H1 (cell line): Measurements from ENCODE around the gene HOXC5. TPM values are rescaled to one million over a fixed set of nuclear protein-coding genes. Genes with fewer than 3 reads are reported as not detected.

ENCODE experiments used
- CTCF ChIA-PET: fragments of 300-600 bp; sonication (Branson Sonifier 250); formaldehyde crosslinking; loops from one replicate; lab custom pipeline; 2021; ENCODE audit not compliant: partially characterized antibody; lab: Charles Lee
- POLR2A ChIA-PET: fragments of 300-600 bp; sonication (Branson Sonifier 250); formaldehyde crosslinking; loops from one replicate; lab custom pipeline; 2021; ENCODE audit warnings: inconsistent platforms; ENCODE audit not compliant: partially characterized antibody; lab: Charles Lee
- DNase-seq, 2 experiments: peaks; one replicate each; pipeline versions ENCODE4 v3.0.0 to v3.0.0-alpha.2; 2010 to 2022; ENCODE audit warnings: low spot score in 2 of 2, low read depth in 1 of 2, mixed read lengths in 1 of 2
- FAIRE-seq: peaks from 2 replicates; lab custom pipeline; 2011; peaks lifted over from hg19 to GRCh38; lab: Jason Lieb, UNC
- H2AFZ ChIP-seq: 2 replicates; pipeline ENCODE4 v1.8.1; 2012; ENCODE audit warnings: low read length, inconsistent platforms
- H2AK5ac ChIP-seq: 2 replicates; pipeline ENCODE4 v1.6.1; 2013; ENCODE audit warnings: low read depth, low read length
- H2BK120ac ChIP-seq: replicated peaks from 2 replicates; pipeline ENCODE3; 2013; ENCODE audit warnings: low read depth, low read length, inconsistent platforms
- H2BK12ac ChIP-seq: 2 replicates; pipeline ENCODE4 v1.6.1; 2013; ENCODE audit warnings: low read depth, low read length
- H2BK15ac ChIP-seq: 2 replicates; pipeline ENCODE4 v1.6.1; 2013; ENCODE audit warnings: low read length
- H2BK20ac ChIP-seq: 2 replicates; pipeline ENCODE4 v1.6.1; 2013; ENCODE audit warnings: low read length
- H2BK5ac ChIP-seq: 2 replicates; pipeline ENCODE4 v1.6.1; 2013; ENCODE audit warnings: low read depth, low read length
- H3K14ac ChIP-seq: 2 replicates; pipeline ENCODE4 v1.6.1; 2013; ENCODE audit warnings: inconsistent platforms; ENCODE audit not compliant: insufficient read length
- H3K18ac ChIP-seq: 2 replicates; pipeline ENCODE4 v1.6.1; 2013; ENCODE audit warnings: low read length; ENCODE audit errors: extremely low read depth
- H3K23ac ChIP-seq: 2 replicates; pipeline ENCODE4 v1.6.1; 2013; ENCODE audit warnings: inconsistent platforms; ENCODE audit not compliant: insufficient read length
- H3K23me2 ChIP-seq: 2 replicates; pipeline ENCODE4 v1.6.1; 2013; ENCODE audit warnings: low read depth, low read length
- H3K27ac ChIP-seq: 2 replicates; pipeline ENCODE4 v1.6.1; 2011; ENCODE audit warnings: low read depth, low read length, inconsistent platforms
- H3K27me3 ChIP-seq, 4 experiments: replicated peaks in 1 of 4; 1 replicate in 1 of 4; 2 replicates in 3 of 4; pipeline versions ENCODE4 v1.6.1 to v1.8.1; 2011 to 2013; ENCODE audit warnings: low read length in 3 of 4, mild to moderate bottlenecking in 3 of 4, inconsistent platforms in 2 of 4, mixed read lengths in 2 of 4, moderate library complexity in 1 of 4; ENCODE audit not compliant: control insufficient read depth in 3 of 4, insufficient read depth in 3 of 4; ENCODE audit errors: extremely low read depth in 1 of 4
- H3K36me3 ChIP-seq, 4 experiments: 2 replicates each; pipeline versions ENCODE4 v1.6.1 to v1.8.1; 2011 to 2013; ENCODE audit warnings: mild to moderate bottlenecking in 4 of 4, low read length in 3 of 4, moderate library complexity in 2 of 4, control low read depth in 1 of 4, inconsistent platforms in 1 of 4; ENCODE audit not compliant: insufficient read depth in 4 of 4, control insufficient read depth in 2 of 4
- H3K4ac ChIP-seq: replicated peaks from 2 replicates; pipeline ENCODE3; 2013; ENCODE audit warnings: low read length, low read depth, mixed read lengths, inconsistent platforms; ENCODE audit not compliant: insufficient read length
- H3K4me1 ChIP-seq, 4 experiments: replicated peaks in 1 of 4; 1 replicate in 1 of 4; 2 replicates in 3 of 4; pipeline versions ENCODE4 v1.6.1 to v1.8.1; 2011 to 2013; ENCODE audit warnings: low read length in 3 of 4, inconsistent platforms in 2 of 4, mixed read lengths in 1 of 4; ENCODE audit not compliant: insufficient read depth in 4 of 4, control insufficient read depth in 3 of 4
- H3K4me2 ChIP-seq, 2 experiments: 2 replicates each; pipeline versions ENCODE4 v1.6.1 to v1.8.1; 2011 to 2013; ENCODE audit warnings: low read depth in 2 of 2, low read length in 2 of 2, control low read depth in 1 of 2, inconsistent platforms in 1 of 2, mild to moderate bottlenecking in 1 of 2; ENCODE audit not compliant: insufficient read depth in 1 of 2
- H3K4me3 ChIP-seq, 4 experiments: fragments of 200-600, 300-600 bp in 1 of 4; sonication (generic), shearing (Covaris generic), sonication (Bioruptor Twin) in 1 of 4; 2 replicates each; pipeline versions ENCODE4 v1.5.1 to v1.8.1; 2011 to 2016; ENCODE audit warnings: low read length in 4 of 4, low read depth in 3 of 4, control low read depth in 2 of 4, inconsistent platforms in 2 of 4, mild to moderate bottlenecking in 2 of 4, mixed read lengths in 1 of 4, moderate library complexity in 1 of 4; ENCODE audit not compliant: insufficient read depth in 2 of 4; ENCODE audit errors: extremely low read depth in 1 of 4
- H3K56ac ChIP-seq: replicated peaks from 2 replicates; pipeline ENCODE3; 2013; ENCODE audit warnings: low read depth, mild to moderate bottlenecking, mixed read lengths, low read length, inconsistent platforms; ENCODE audit not compliant: insufficient read length
- H3K79me1 ChIP-seq: 2 replicates; pipeline ENCODE4 v1.6.1; 2013; ENCODE audit warnings: low read depth, low read length, control low read depth
- H3K79me2 ChIP-seq, 2 experiments: 2 replicates each; pipeline versions ENCODE4 v1.6.1 to v1.8.1; 2012 to 2013; ENCODE audit warnings: low read length in 2 of 2, mild to moderate bottlenecking in 2 of 2, inconsistent platforms in 1 of 2; ENCODE audit not compliant: insufficient read depth in 2 of 2, control insufficient read depth in 1 of 2
- H3K9ac ChIP-seq, 4 experiments: replicated peaks in 1 of 4; 1 replicate in 1 of 4; 2 replicates in 3 of 4; pipeline versions ENCODE4 v1.6.1 to v1.8.1; 2011 to 2013; ENCODE audit warnings: low read depth in 3 of 4, low read length in 3 of 4, control low read depth in 2 of 4, mild to moderate bottlenecking in 2 of 4, moderate library complexity in 2 of 4, inconsistent platforms in 1 of 4; ENCODE audit errors: extremely low read depth in 1 of 4
- H3K9me3 ChIP-seq, 2 experiments: 2 replicates each; pipeline versions ENCODE4 v1.6.1 to v1.8.1; 2012 to 2013; ENCODE audit warnings: mild to moderate bottlenecking in 2 of 2, moderate library complexity in 2 of 2, control low read depth in 1 of 2, inconsistent platforms in 1 of 2, low read depth in 1 of 2, low read length in 1 of 2, mixed read lengths in 1 of 2; ENCODE audit not compliant: insufficient read depth in 2 of 2
- H4K20me1 ChIP-seq, 2 experiments: replicated peaks in 1 of 2; 2 replicates each; pipeline versions ENCODE3 to v1.8.1; 2011 to 2013; ENCODE audit warnings: inconsistent platforms in 2 of 2, low read length in 2 of 2, mild to moderate bottlenecking in 1 of 2; ENCODE audit not compliant: insufficient read depth in 2 of 2, control insufficient read depth in 1 of 2
- H4K5ac ChIP-seq: 2 replicates; pipeline ENCODE4 v1.6.1; 2013; ENCODE audit warnings: low read length, low read depth, mixed read lengths, inconsistent platforms; ENCODE audit not compliant: insufficient read length
- H4K8ac ChIP-seq: 2 replicates; pipeline ENCODE4 v1.8.0; 2013; ENCODE audit warnings: mild to moderate bottlenecking, moderate library complexity, low read length, inconsistent platforms; ENCODE audit not compliant: insufficient read depth; ENCODE audit errors: extremely low read depth
- H4K91ac ChIP-seq: replicated peaks from 2 replicates; pipeline ENCODE3; 2013; ENCODE audit warnings: low read length, mixed read lengths, inconsistent platforms; ENCODE audit not compliant: insufficient read length
- CBX8 ChIP-seq: fragments of 300-800, 300-1000 bp; sonication (generic); IDR thresholded peaks from 2 replicates; pipeline ENCODE4 v1.7.1; 2016; ENCODE audit warnings: low read depth, low read length, borderline replicate concordance
- EP300 ChIP-seq, 2 experiments: IDR thresholded peaks; 1 replicate in 1 of 2; 2 replicates in 1 of 2; pipeline ENCODE4 v1.6.1; 2011 to 2012; ENCODE audit warnings: low read depth in 2 of 2, low read length in 2 of 2, mild to moderate bottlenecking in 2 of 2, borderline replicate concordance in 1 of 2, inconsistent platforms in 1 of 2, moderate library complexity in 1 of 2
- EZH2 ChIP-seq: fragments of 200-600 bp; sonication (generic); IDR thresholded peaks from 2 replicates; pipeline ENCODE4 v1.7.1; 2012; ENCODE audit warnings: low read depth, mild to moderate bottlenecking, moderate library complexity, low read length, inconsistent platforms; ENCODE audit not compliant: severe bottlenecking
- GABPA ChIP-seq: IDR thresholded peaks from 2 replicates; pipeline ENCODE4 v1.6.1; 2011; ENCODE audit warnings: mild to moderate bottlenecking, low read length, moderate library complexity, borderline replicate concordance; ENCODE audit not compliant: insufficient read depth
- HDAC2 ChIP-seq, 2 experiments: fragments of 300-600 bp in 1 of 2; sonication (generic) in 1 of 2; IDR thresholded peaks; 2 replicates each; pipeline ENCODE4 v1.6.1; 2011 to 2012; ENCODE audit warnings: low read depth in 2 of 2, low read length in 2 of 2, mild to moderate bottlenecking in 2 of 2, moderate library complexity in 2 of 2, borderline replicate concordance in 1 of 2, inconsistent platforms in 1 of 2
- KDM5A ChIP-seq: fragments of 200-600 bp; IDR thresholded peaks from 2 replicates; pipeline ENCODE4 v1.7.1; 2012; ENCODE audit warnings: mild to moderate bottlenecking, low read length, inconsistent platforms, mixed read lengths
- RBBP5 ChIP-seq: IDR thresholded peaks from 2 replicates; pipeline ENCODE4 v1.7.1; 2012; ENCODE audit warnings: low read depth, mild to moderate bottlenecking, inconsistent platforms, low read length, moderate library complexity, borderline replicate concordance
- RFX5 ChIP-seq: IDR thresholded peaks from 2 replicates; pipeline ENCODE4 v1.6.1; 2011; ENCODE audit warnings: low read depth, low read length, improper control_type of control experiment, borderline replicate concordance
- RNF2 ChIP-seq: fragments of 200-900, 300-1000 bp; sonication (generic); IDR thresholded peaks from 2 replicates; pipeline ENCODE4 v1.7.1; 2016; ENCODE audit warnings: borderline replicate concordance, low read depth, mild to moderate bottlenecking, antibody characterized with exemption, low read length; ENCODE audit not compliant: poor library complexity, severe bottlenecking; ENCODE audit errors: missing control alignments
- RXRA ChIP-seq: IDR thresholded peaks from 2 replicates; pipeline ENCODE4 v1.6.1; 2011; ENCODE audit warnings: low read depth, mild to moderate bottlenecking, low read length, moderate library complexity; ENCODE audit not compliant: insufficient read depth
- SUZ12 ChIP-seq: fragments of 200-600 bp; sonication (generic); IDR thresholded peaks from 2 replicates; pipeline ENCODE4 v1.6.1; 2012; ENCODE audit warnings: mild to moderate bottlenecking, inconsistent platforms, low read length, moderate library complexity, mixed read lengths
- WGBS, 2 experiments: shearing (Covaris generic) in 1 of 2; methylation state at CpG; one replicate each; pipeline versions ENCODE4 v1.1.6 to v1.1.7; 2013 to 2015; ENCODE audit warnings: low lambda C conversion rate in 2 of 2, mixed read lengths in 2 of 2, inconsistent platforms in 1 of 2, low coverage in 1 of 2, missing lambda C conversion rate in 1 of 2; ENCODE audit not compliant: insufficient replicate concordance in 2 of 2, insufficient coverage in 1 of 2, insufficient read length in 1 of 2; ENCODE audit errors: extremely low coverage in 1 of 2, missing lambda C conversion rate in 1 of 2; 5-methylcytosine and 5-hydroxymethylcytosine counted together
- polyA plus RNA-seq, 7 experiments: library from polyadenylated mRNA; depleted of rRNA in 3 of 7; stranded (reverse) in 5 of 7; unstranded in 2 of 7; fragments of >200 nt in 5 of 7; fragments of 200-250 nt in 2 of 7; gene quantifications; 1 replicate in 5 of 7; 2 replicates in 1 of 7; 4 replicates in 1 of 7; pipeline versions ENCODE4 v1.2.1 to v1.2.3, GENCODE V29; 2011 to 2013; ENCODE audit warnings: missing spikeins in 2 of 7, mixed read lengths in 2 of 7
- total RNA-seq: library from RNA; stranded (reverse); fragmentation: NEBNext Ultra II Directional; extraction: Animal tissue kit (Norgen Biotek cat#: 25700); gene quantifications from 2 replicates; pipeline ENCODE4 v1.2.1, GENCODE V29; 2021

The HOXC5 gene
- total and polyA plus RNA-seq, 2 of the 8 experiments (the other 6 are each of a cell fraction or from before 2014, with no cell fraction given), result not detected

- peaks cover 95 to 100% (median 98%) of the 10 kb centered on the region in 4 experiments for H3K27me3 ChIP-seq
These were observed 2.4 kb upstream of the HOXC5 start for GRCh38 chr12:54030442-54030801.

More at GRCh38 chr12:54030442-54030801, 2.4 kb upstream of the HOXC5 start:
- Histone ChIP-seq H3K56ac (no peak overlapping the region), H4K8ac (no peak overlapping the region), H3K14ac (no peak overlapping the region), H4K5ac (no peak overlapping the region), H2BK20ac (no peak overlapping the region), H2AFZ (no peak overlapping the region), H4K91ac (no peak overlapping the region), H3K4ac (no peak overlapping the region), H3K23ac (no peak overlapping the region), H4K20me1 (peaks cover 13 to 16% of the 10 kb centered on the region in 2 experiments), H2BK5ac (no peak overlapping the region), H3K18ac (no peak overlapping the region), H3K79me2 (no peaks in the 10 kb centered on the region), H3K4me2 (no peak overlapping the region; a peak in 1 of 4 replicates), H3K9me3 (no peaks in the 10 kb centered on the region; a peak in 1 of 4 replicates), H3K36me3 (peaks cover 0 to 8% (median 0%) of the 10 kb centered on the region in 4 experiments; a peak in 1 of 8 replicates), H3K4me1 (peaks cover 0 to 9% (median 2%) of the 10 kb centered on the region in 4 experiments; a peak in 5 of 7 replicates), H3K27ac (no peak overlapping the region), H2AK5ac (no peak overlapping the region), H3K79me1 (no peaks in the 10 kb centered on the region), H2BK15ac (no peak overlapping the region), H3K4me3 (no peak overlapping the region), H2BK120ac (no peak overlapping the region), H3K9ac (no peak overlapping the region), H3K23me2 (no peaks in the 10 kb centered on the region), H2BK12ac (no peak overlapping the region)
- ChIA-PET CTCF (interaction anchor here (0.6 to 20.0 kb wide), 18 partner anchors 9 to 553 kb away, joined by 3 to 339 read pairs (median 16); partner anchors contain the start of genes HOXC10, HOXC12, HOXC4 and HOXC8), POLR2A (interaction anchor here (0.9 kb wide), 1 partner anchor 23 kb away, joined by 3 read pairs; no protein-coding TSS in a partner anchor)
- 11% methylated on average over 7 of the region's 7 CpGs; no CpG with 5 or more reads in 1 of the 2 experiments for WGBS, 2 experiments
- DNase-seq, result no peak
- FAIRE-seq, result no peak
- no peak for TF ChIP-seq GABPA
- no peak for TF ChIP-seq HDAC2 (IDR thresholded peaks at IDR 0.05; ENCODE audit: borderline replicate concordance in 1 of 2, low read depth in 2 of 2, low read length in 2 of 2)
- peak; percentile 10; the same call in 1 of the 2 replicates for TF ChIP-seq CBX8
- TF ChIP-seq SUZ12, result no peak
- TF ChIP-seq KDM5A, result no peak
- peak; percentile 9 for TF ChIP-seq EZH2
- no peak for TF ChIP-seq EP300 (IDR thresholded peaks at IDR 0.05; ENCODE audit: borderline replicate concordance in 1 of 2, low read depth in 2 of 2, low read length in 2 of 2)
- TF ChIP-seq RNF2, result no peak
- no peak for TF ChIP-seq RBBP5
- no peak for TF ChIP-seq RXRA
- no peak for TF ChIP-seq RFX5
